ENCODE results near the gene VCL.

VCL gene

GRCh38 chr10:74049955-74050354 lies 52.0 kb downstream of the VCL start:
- no peak overlapping the region for H3K27ac ChIP-seq (ENCODE audit: poor library complexity, severe bottlenecking)
- no peaks in the 10 kb centered on the region for H3K27me3 ChIP-seq (ENCODE audit: insufficient read depth, poor library complexity, severe bottlenecking)
- H3K9me3 ChIP-seq (ENCODE audit: severe bottlenecking), result no peaks in the 10 kb centered on the region
- no peak for DNase-seq (ENCODE audit: low spot score)
- TF ChIP-seq CTCF (IDR thresholded peaks at IDR 0.05; ENCODE audit: poor library complexity, severe bottlenecking), result no peak
- no peak for ATAC-seq (ENCODE audit: low read depth)
- no peak overlapping the region for H3K4me3 ChIP-seq (ENCODE audit: severe bottlenecking)
- H3K36me3 ChIP-seq (ENCODE audit: low read depth), result peaks cover 12% of the 10 kb centered on the region
- H3K4me1 ChIP-seq (ENCODE audit: insufficient read depth, poor library complexity, severe bottlenecking), result peaks cover 12% of the 10 kb centered on the region

GRCh38 chr10:74050653-74051052 lies 52.7 kb downstream of the VCL start:
- no peak for ATAC-seq (ENCODE audit: low read depth)
- no peak for TF ChIP-seq CTCF (IDR thresholded peaks at IDR 0.05; ENCODE audit: poor library complexity, severe bottlenecking)
- H3K9me3 ChIP-seq (ENCODE audit: severe bottlenecking), result no peaks in the 10 kb centered on the region
- no peak overlapping the region for H3K4me3 ChIP-seq (ENCODE audit: severe bottlenecking)
- no peak for DNase-seq (ENCODE audit: low spot score)
- H3K27ac ChIP-seq (ENCODE audit: poor library complexity, severe bottlenecking), result no peak overlapping the region
- H3K27me3 ChIP-seq (ENCODE audit: insufficient read depth, poor library complexity, severe bottlenecking), result no peaks in the 10 kb centered on the region
- H3K4me1 ChIP-seq (ENCODE audit: insufficient read depth, poor library complexity, severe bottlenecking), result peaks cover 19% of the 10 kb centered on the region
- H3K36me3 ChIP-seq (ENCODE audit: low read depth), result peaks cover 7% of the 10 kb centered on the region; the same call in 1 of the 2 replicates

GRCh38 chr10:74051736-74052342 lies 53.9 kb downstream of the VCL start:
- Histone ChIP-seq H3K36me3 (ENCODE audit: low read depth) (no peaks in the 10 kb centered on the region), H3K27me3 (ENCODE audit: insufficient read depth, poor library complexity, severe bottlenecking) (no peaks in the 10 kb centered on the region), H3K4me3 (ENCODE audit: severe bottlenecking) (no peak overlapping the region), H3K4me1 (ENCODE audit: insufficient read depth, poor library complexity, severe bottlenecking) (peaks cover 31% of the 10 kb centered on the region), H3K9me3 (ENCODE audit: severe bottlenecking) (no peaks in the 10 kb centered on the region), H3K27ac (ENCODE audit: poor library complexity, severe bottlenecking) (no peak overlapping the region)
- ATAC-seq (ENCODE audit: low read depth), result no peak
- no peak for TF ChIP-seq CTCF (IDR thresholded peaks at IDR 0.05; ENCODE audit: poor library complexity, severe bottlenecking)
- DNase-seq (ENCODE audit: low spot score), result no peak

- DNase-seq (ENCODE audit: low spot score) (no peak), ATAC-seq (ENCODE audit: low read depth) (no peak)
- no peaks in the 10 kb centered on the region for H3K36me3 ChIP-seq (ENCODE audit: low read depth)
- H3K27me3 ChIP-seq (ENCODE audit: insufficient read depth, poor library complexity, severe bottlenecking), result no peaks in the 10 kb centered on the region
- no peak overlapping the region for H3K4me3 ChIP-seq (ENCODE audit: severe bottlenecking)
- no peaks in the 10 kb centered on the region for H3K9me3 ChIP-seq (ENCODE audit: severe bottlenecking)
- no peak overlapping the region for H3K27ac ChIP-seq (ENCODE audit: poor library complexity, severe bottlenecking)
- no peak for TF ChIP-seq CTCF (IDR thresholded peaks at IDR 0.05; ENCODE audit: poor library complexity, severe bottlenecking)
- H3K4me1 ChIP-seq (ENCODE audit: insufficient read depth, poor library complexity, severe bottlenecking), result peaks cover 27% of the 10 kb centered on the region
Observed at GRCh38 chr10:74052994-74053393, 55.1 kb downstream of the VCL start.

- H3K27ac ChIP-seq (ENCODE audit: poor library complexity, severe bottlenecking), result peak overlapping the region; percentile 80
- no peak for TF ChIP-seq CTCF (IDR thresholded peaks at IDR 0.05; ENCODE audit: poor library complexity, severe bottlenecking)
- H3K4me1 ChIP-seq (ENCODE audit: insufficient read depth, poor library complexity, severe bottlenecking), result peaks cover 25% of the 10 kb centered on the region
- no peak overlapping the region for H3K4me3 ChIP-seq (ENCODE audit: severe bottlenecking)
- DNase-seq (ENCODE audit: low spot score), result no peak
- H3K36me3 ChIP-seq (ENCODE audit: low read depth), result no peaks in the 10 kb centered on the region
- no peaks in the 10 kb centered on the region for H3K27me3 ChIP-seq (ENCODE audit: insufficient read depth, poor library complexity, severe bottlenecking)
- H3K9me3 ChIP-seq (ENCODE audit: severe bottlenecking), result no peaks in the 10 kb centered on the region
- ATAC-seq (ENCODE audit: low read depth), result peak; percentile 46
Observed at GRCh38 chr10:74055383-74056049, 57.6 kb downstream of the VCL start.
